Gastrocnemius medialis (tissue), 4 donors: ENCODE measurements around the gene RIMKLA. TPM values are rescaled to one million over a fixed set of nuclear protein-coding genes. Genes with fewer than 3 reads are reported as not detected.

ENCODE experiments used
- ATAC-seq, 2 donors: fragments of 150-250 bp; one replicate each; pipeline ENCODE4 v1.9.1; 2016
- DNase-seq, 2 donors: peaks; one replicate each; pipeline ENCODE4 v3.0.0-alpha.2; 2019
- H3K27ac ChIP-seq, 4 donors: fragments of 200-600 bp; sonication (generic); 1 replicate in 1 of 4; 2 replicates in 3 of 4; pipeline ENCODE4 v1.5.1; 2016 to 2018; ENCODE audit warnings: mild to moderate bottlenecking in 2 of 4, moderate library complexity in 1 of 4
- H3K27me3 ChIP-seq, 3 donors: fragments of 200-600 bp; sonication (generic) in 2 of 3; 1 replicate in 1 of 3; 2 replicates in 2 of 3; pipeline versions ENCODE4 v1.5.1 to v1.6.0; 2016 to 2019; ENCODE audit warnings: mild to moderate bottlenecking in 1 of 3, moderate library complexity in 1 of 3
- H3K36me3 ChIP-seq, 2 donors: fragments of 200-600 bp; sonication (generic) in 1 of 2; one replicate each; pipeline ENCODE4 v1.5.1; 2017 to 2018
- H3K4me1 ChIP-seq, 2 donors: fragments of 200-600 bp; sonication (generic) in 1 of 2; one replicate each; pipeline ENCODE4 v1.5.1; 2016 to 2017; ENCODE audit warnings: mild to moderate bottlenecking in 2 of 2
- H3K4me3 ChIP-seq, 4 donors: fragments of 200-600 bp; sonication (generic) in 3 of 4; 1 replicate in 1 of 4; 2 replicates in 3 of 4; pipeline ENCODE4 v1.5.1; 2016 to 2019; ENCODE audit warnings: mild to moderate bottlenecking in 2 of 4
- H3K9me3 ChIP-seq, 3 donors: fragments of 200-600 bp; sonication (generic) in 2 of 3; 1 replicate in 1 of 3; 2 replicates in 2 of 3; pipeline ENCODE4 v1.5.1; 2016 to 2019
- POLR2A ChIP-seq, 2 donors: fragments of 450-650 bp; IDR thresholded peaks; one replicate each; pipeline ENCODE4 v1.6.1; 2017; ENCODE audit warnings: antibody characterized with exemption in 2 of 2, mild to moderate bottlenecking in 2 of 2, moderate library complexity in 2 of 2
- in situ Hi-C, 4 donors: fragments of 200-750 bp; cut with MboI; loops; one replicate each; pipeline versions ENCODE4 v1.15.0 to v1.8.0; 2017; ENCODE audit warnings: low sequenced_read_pairs in 4 of 4
- intact Hi-C: fragments of 100-400 bp; cut with DNase I; formaldehyde crosslinking; loops from one replicate; pipeline ENCODE4 v1.15.1; 2023; ENCODE audit warnings: low total_unique reads
- total RNA-seq, 4 donors: library from RNA; depleted of rRNA; stranded (reverse); fragments of >200 nt; gene quantifications; one replicate each; pipeline versions ENCODE4 v1.1.0 to v1.2.3, GENCODE V29; 2016
- TF ChIP-seq, protein P1 (sequence below), 5 experiments: fragments of 450-650 bp in 3 of 5; fragments of 200-600 bp in 2 of 5; sonication (generic) in 2 of 5; IDR thresholded peaks in 4 of 5; conservative IDR thresholded peaks in 1 of 5; 1 replicate in 4 of 5; 2 replicates in 1 of 5; pipeline ENCODE4 v1.5.1; 2016 to 2019; ENCODE audit warnings: antibody characterized with exemption in 5 of 5, mild to moderate bottlenecking in 3 of 5, moderate library complexity in 3 of 5

Gene RIMKLA
- total RNA-seq, 4 donors from 2014 or later = 0.78 to 1.2 (median 0.85) TPM

DNA sequence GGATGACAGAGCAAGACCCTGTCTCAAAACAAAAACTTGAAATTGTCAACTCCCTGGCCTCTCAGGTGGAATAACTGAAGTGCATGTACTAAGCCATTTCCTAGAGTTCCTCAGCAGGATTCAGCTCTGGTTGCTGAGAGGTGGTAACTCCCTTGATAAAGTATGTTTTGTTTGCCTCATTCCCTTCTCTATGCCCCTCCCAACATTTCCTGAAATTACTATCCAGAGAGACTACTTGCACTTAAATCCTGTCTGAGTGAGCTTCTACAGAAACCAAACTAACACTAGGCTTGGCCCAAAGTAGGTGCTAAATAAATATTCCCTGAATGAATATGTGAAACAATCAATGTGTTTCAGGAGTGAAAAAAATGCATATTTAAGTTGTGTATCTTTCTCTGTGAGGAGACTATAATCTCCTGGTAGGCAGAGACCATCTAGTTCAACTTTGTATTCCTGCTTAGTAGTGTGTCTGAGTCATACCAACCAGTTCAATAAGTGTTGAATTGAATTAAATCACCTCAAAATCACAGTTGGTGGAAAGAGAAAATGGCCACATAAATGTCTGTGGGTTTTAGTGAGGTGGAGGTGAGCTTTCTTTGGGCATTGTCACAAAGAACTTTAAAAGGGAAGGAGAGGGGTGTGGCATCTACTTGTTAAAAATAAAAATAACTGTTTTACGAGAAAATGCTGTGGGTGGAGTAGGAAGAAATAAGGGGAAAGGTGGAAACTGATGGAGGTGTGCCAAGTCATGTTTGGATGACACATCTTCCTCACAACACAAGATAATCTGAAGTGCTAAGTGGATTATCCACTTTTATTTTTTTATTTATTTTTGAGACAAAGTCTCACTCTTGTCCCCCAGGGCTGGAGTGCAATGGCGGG is 12.6 kb downstream of the RIMKLA start:
- intact Hi-C loops = no loop called here
- DNase-seq (no peak), ATAC-seq (no peak)
- H3K27me3 ChIP-seq = no peaks in the 10 kb centered on the region
- H3K27ac ChIP-seq = no peak overlapping the region
- no peak for TF ChIP-seq POLR2A (IDR thresholded peaks at IDR 0.05)
- TF ChIP-seq, protein P1, sequence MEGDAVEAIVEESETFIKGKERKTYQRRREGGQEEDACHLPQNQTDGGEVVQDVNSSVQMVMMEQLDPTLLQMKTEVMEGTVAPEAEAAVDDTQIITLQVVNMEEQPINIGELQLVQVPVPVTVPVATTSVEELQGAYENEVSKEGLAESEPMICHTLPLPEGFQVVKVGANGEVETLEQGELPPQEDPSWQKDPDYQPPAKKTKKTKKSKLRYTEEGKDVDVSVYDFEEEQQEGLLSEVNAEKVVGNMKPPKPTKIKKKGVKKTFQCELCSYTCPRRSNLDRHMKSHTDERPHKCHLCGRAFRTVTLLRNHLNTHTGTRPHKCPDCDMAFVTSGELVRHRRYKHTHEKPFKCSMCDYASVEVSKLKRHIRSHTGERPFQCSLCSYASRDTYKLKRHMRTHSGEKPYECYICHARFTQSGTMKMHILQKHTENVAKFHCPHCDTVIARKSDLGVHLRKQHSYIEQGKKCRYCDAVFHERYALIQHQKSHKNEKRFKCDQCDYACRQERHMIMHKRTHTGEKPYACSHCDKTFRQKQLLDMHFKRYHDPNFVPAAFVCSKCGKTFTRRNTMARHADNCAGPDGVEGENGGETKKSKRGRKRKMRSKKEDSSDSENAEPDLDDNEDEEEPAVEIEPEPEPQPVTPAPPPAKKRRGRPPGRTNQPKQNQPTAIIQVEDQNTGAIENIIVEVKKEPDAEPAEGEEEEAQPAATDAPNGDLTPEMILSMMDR (IDR thresholded peaks at IDR 0.05 in 4 of 5, conservative IDR thresholded peaks at IDR 0.05 in 1 of 5) = no peak
- no peaks in the 10 kb centered on the region for H3K4me1 ChIP-seq
- H3K9me3 ChIP-seq = no peaks in the 10 kb centered on the region
- H3K36me3 ChIP-seq = no peaks in the 10 kb centered on the region
- no peak overlapping the region for H3K4me3 ChIP-seq
- in situ Hi-C loops = no loop called here

DNA sequence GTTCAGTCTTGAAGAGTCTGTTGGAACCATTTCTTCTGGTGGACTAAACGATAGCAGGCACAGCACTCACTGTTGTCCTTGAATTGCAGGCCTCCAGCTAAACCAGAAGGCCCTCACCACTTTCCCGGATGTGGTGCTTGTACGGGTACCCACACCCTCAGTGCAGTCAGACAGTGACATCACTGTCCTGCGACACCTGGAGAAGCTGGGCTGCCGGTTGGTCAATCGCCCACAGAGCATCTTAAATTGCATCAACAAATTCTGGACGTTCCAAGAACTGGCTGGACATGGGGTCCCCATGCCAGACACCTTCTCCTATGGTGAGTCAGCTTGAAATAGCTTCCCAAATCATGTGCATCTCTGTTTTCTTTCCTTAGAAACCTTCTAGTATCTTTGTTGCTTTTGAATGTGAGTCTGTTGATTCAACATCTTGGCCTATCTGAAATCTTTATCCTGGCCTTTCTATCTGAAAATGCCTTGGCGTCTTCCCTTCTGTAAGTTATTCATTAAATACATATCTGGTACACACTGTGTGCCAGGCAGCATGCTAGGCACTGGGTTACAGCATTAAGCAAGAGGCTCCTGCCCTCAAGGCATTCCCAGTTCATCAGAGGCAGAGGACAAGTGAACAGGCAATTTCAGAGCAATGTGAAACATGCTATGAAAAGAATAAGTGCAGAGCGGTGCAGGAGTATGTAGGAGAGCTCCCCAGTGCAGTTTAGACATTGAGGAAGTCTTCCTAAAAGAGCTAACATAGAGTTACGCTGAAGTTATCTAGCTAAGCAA is 18.9 kb downstream of the RIMKLA start:
- Histone ChIP-seq H3K36me3 (no peaks in the 10 kb centered on the region), H3K9me3 (no peaks in the 10 kb centered on the region), H3K27me3 (no peaks in the 10 kb centered on the region), H3K4me3 (no peak overlapping the region), H3K27ac (no peak overlapping the region), H3K4me1 (no peaks in the 10 kb centered on the region)
- no peak for TF ChIP-seq POLR2A (IDR thresholded peaks at IDR 0.05)
- TF ChIP-seq, protein P1 (IDR thresholded peaks at IDR 0.05 in 4 of 5, conservative IDR thresholded peaks at IDR 0.05 in 1 of 5) = no peak
- intact Hi-C loops = no loop called here
- DNase-seq (no peak), ATAC-seq (no peak)
- in situ Hi-C loops = no loop called here

DNA sequence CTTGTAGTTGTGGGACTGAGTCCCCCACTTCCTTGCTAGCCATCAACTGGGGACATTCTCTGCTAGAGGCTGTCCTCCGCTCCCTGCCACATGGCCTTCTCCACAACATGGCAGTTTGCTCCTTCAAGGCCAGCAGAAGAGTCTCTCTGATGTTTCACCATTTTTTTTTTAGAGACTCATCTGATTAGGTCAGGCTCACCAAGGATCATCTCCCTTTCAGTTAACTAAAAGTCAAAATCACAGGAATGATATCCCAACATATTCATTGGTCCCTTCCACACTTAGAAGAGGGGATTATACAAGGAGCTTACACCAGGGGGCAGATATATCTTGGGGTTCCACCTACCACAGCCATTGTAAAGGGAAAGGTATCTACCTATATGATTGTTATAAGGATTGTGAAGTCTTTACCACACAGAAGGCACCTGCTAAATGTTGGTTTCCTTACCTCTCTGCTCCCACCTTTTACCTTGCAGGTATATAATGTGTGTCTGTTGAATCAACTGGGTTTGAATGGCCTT is 23.3 kb downstream of the RIMKLA start:
- TF ChIP-seq, protein P1 (IDR thresholded peaks at IDR 0.05 in 4 of 5, conservative IDR thresholded peaks at IDR 0.05 in 1 of 5) = no peak
- no peak for TF ChIP-seq POLR2A (IDR thresholded peaks at IDR 0.05)
- intact Hi-C loops = no loop called here
- no peak overlapping the region for H3K4me3 ChIP-seq
- H3K4me1 ChIP-seq = no peaks in the 10 kb centered on the region
- H3K36me3 ChIP-seq = no peaks in the 10 kb centered on the region
- in situ Hi-C loops = no loop called here
- H3K27me3 ChIP-seq = no peaks in the 10 kb centered on the region
- DNase-seq (no peak), ATAC-seq (no peak)
- H3K27ac ChIP-seq = no peak overlapping the region
- no peaks in the 10 kb centered on the region for H3K9me3 ChIP-seq

DNA sequence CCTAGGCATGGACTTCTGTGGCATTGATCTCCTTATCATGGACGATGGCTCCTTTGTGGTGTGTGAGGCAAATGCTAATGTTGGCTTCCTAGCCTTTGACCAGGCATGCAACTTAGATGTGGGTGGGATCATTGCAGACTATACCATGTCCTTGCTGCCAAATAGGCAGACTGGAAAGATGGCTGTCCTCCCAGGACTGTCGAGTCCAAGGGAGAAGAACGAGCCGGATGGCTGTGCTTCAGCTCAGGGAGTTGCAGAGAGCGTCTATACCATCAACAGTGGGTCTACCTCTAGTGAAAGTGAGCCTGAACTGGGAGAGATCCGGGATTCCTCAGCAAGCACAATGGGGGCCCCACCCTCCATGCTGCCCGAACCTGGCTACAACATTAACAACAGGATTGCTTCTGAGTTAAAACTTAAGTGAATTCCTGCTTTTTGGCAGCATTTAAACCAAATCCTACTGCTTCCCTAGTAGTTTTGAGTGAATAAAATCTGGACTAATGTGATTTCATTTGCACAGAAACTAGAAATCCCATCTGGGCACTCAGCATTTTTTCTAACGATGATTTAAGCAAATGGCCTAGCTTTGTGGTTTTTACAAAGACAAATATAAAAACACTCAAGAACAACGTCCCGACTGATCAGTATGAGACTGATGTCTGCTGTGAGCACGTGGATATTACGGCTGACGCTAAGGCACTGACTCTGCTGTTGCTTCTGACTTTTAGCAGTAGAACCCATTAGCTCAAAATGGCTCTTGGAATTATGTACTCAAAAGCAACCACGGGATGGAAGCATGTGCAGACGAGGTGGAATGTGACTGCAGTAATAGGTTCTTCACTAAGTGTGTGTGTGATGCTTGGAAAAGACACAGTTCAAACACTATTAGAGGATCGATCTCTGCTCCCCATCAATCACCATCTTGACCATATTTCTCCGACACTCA is 34.2 kb downstream of the RIMKLA start:
- no peak for ATAC-seq
- Histone ChIP-seq H3K27me3 (no peaks in the 10 kb centered on the region), H3K36me3 (no peaks in the 10 kb centered on the region), H3K4me1 (no peaks in the 10 kb centered on the region), H3K27ac (no peak overlapping the region), H3K9me3 (no peaks in the 10 kb centered on the region), H3K4me3 (no peak overlapping the region)
- in situ Hi-C loops = no loop called here
- DNase-seq = no peak
- intact Hi-C loops = no loop called here
- TF ChIP-seq, protein P1 (IDR thresholded peaks at IDR 0.05 in 4 of 5, conservative IDR thresholded peaks at IDR 0.05 in 1 of 5) = no peak
- TF ChIP-seq POLR2A (IDR thresholded peaks at IDR 0.05) = no peak
